Measurements from ENCODE around the gene RASA3. TPM values are rescaled to one million over a fixed set of nuclear protein-coding genes. Genes with fewer than 3 reads are reported as not detected.

The RASA3 gene
- total and polyA plus RNA-seq, 10 of the 15 experiments (the other 5 are each of a cell fraction or from before 2014, with no cell fraction given): 0.79 to 33.9 (median 17.6) TPM

- TF ChIP-seq MYC (IDR thresholded peaks at IDR 0.05; ENCODE audit: insufficient read depth, insufficient read length, insufficient replicate concordance, low read length, severe bottlenecking) (no peak), CUX1 (IDR thresholded peaks at IDR 0.05; ENCODE audit: insufficient replicate concordance, low read depth, low read length) (no peak), CREM (IDR thresholded peaks at IDR 0.05; ENCODE audit: low read depth) (peak; percentile 91), FOXK2 (IDR thresholded peaks at IDR 0.05) (no peak), SIX5 (IDR thresholded peaks at IDR 0.05; ENCODE audit: low read depth, low read length, severe bottlenecking) (no peak), PBX3 (IDR thresholded peaks at IDR 0.05; ENCODE audit: insufficient replicate concordance, low read depth, low read length) (no peak), ZNF217 (IDR thresholded peaks at IDR 0.05) (peak; percentile 35; the same call in 1 of the 2 replicates), ATF3 (IDR thresholded peaks at IDR 0.05; ENCODE audit: borderline replicate concordance, extremely low read depth, low read depth, low read length) (no peak), JUNB (IDR thresholded peaks at IDR 0.05) (peak; percentile 95), BACH1 (IDR thresholded peaks at IDR 0.05; ENCODE audit: borderline replicate concordance) (no peak), SKIL (IDR thresholded peaks at IDR 0.05; ENCODE audit: low read depth, poor library complexity, severe bottlenecking) (peak; percentile 99), CEBPB (IDR thresholded peaks at IDR 0.05; ENCODE audit: borderline replicate concordance in 1 of 2, low read depth in 2 of 2, low read length in 2 of 2) (no peak), ELK1 (IDR thresholded peaks at IDR 0.05; ENCODE audit: low read depth, low read length) (no peak), ATF2 (IDR thresholded peaks at IDR 0.05; ENCODE audit: low read length) (peak; percentile 97), POU2F2 (IDR thresholded peaks at IDR 0.05; ENCODE audit: borderline replicate concordance, low read depth, low read length) (peak; percentile 91), GABPA (IDR thresholded peaks at IDR 0.05; ENCODE audit: low read depth) (no peak; the same call in 1 of the 2 replicates), MTA3 (IDR thresholded peaks at IDR 0.05; ENCODE audit: borderline replicate concordance, low read length) (peak; percentile 100), NBN (IDR thresholded peaks at IDR 0.05) (peak; percentile 73)
Observed at GRCh38 chr13:114067381-114067885, 65.0 kb downstream of the RASA3 start (continued).

Data from GM12878 (cell line).